Adrenal gland (tissue), 12 donors: ENCODE data around the gene CCDC90B. TPM values are rescaled to one million over a fixed set of nuclear protein-coding genes. Genes with fewer than 3 reads are reported as not detected.

Experiments used
- DNase-seq, 7 donors: peaks; one replicate each; pipeline ENCODE4 v3.0.0-alpha.2; 2019 to 2020
- H3K27ac ChIP-seq, 5 donors: fragments of 200-600 bp; sonication (generic) in 4 of 5; 1 replicate in 3 of 5; 2 replicates in 2 of 5; pipeline versions ENCODE4 v1.5.1 to v1.8.0; 2016 to 2020; ENCODE audit warnings: mild to moderate bottlenecking in 1 of 5
- H3K27me3 ChIP-seq: fragments of 200-600 bp; 2 replicates; pipeline ENCODE4 v1.8.0; 2021
- H3K36me3 ChIP-seq, 2 donors: fragments of 200-600 bp; replicated peaks in 1 of 2; 1 replicate in 1 of 2; 2 replicates in 1 of 2; pipeline versions ENCODE4 v1.5.1 to v1.8.0; 2018 to 2022
- H3K4me1 ChIP-seq, 2 donors: fragments of 200-600 bp; replicated peaks in 1 of 2; 1 replicate in 1 of 2; 2 replicates in 1 of 2; pipeline versions ENCODE4 v1.5.1 to v1.8.0; 2018 to 2021
- H3K4me3 ChIP-seq, 4 donors: fragments of 200-600 bp; sonication (generic) in 3 of 4; one replicate each; pipeline ENCODE4 v1.5.1; 2016 to 2018
- H3K9me3 ChIP-seq, 3 donors: fragments of 200-600 bp; sonication (generic) in 1 of 3; replicated peaks in 1 of 3; 1 replicate in 2 of 3; 2 replicates in 1 of 3; pipeline versions ENCODE4 v1.5.1 to v1.8.0; 2016 to 2021
- POLR2A ChIP-seq, 2 donors: fragments of 450-650 bp; IDR thresholded peaks; one replicate each; pipeline ENCODE4 v1.6.1; 2017; ENCODE audit warnings: antibody characterized with exemption in 2 of 2, mild to moderate bottlenecking in 2 of 2, moderate library complexity in 1 of 2
- WGBS, 4 donors: extraction: QIAGEN DNeasy Blood & Tissue Kit in 2 of 4; methylation state at CpG; one replicate each; pipeline versions ENCODE4 v1.1.5 to v1.1.7; 2013 to 2017; 5-methylcytosine and 5-hydroxymethylcytosine counted together
- intact Hi-C, 2 donors: fragments of 100-400 bp; cut with DNase I; formaldehyde crosslinking; loops; one replicate each; pipeline versions ENCODE4 v1.14.1 to v1.15.0; 2022 to 2023
- polyA plus RNA-seq, 3 donors: library from polyadenylated mRNA; stranded (reverse); fragments of 200-250 nt in 2 of 3; fragments of 350-450 nt in 1 of 3; fragmentation: Illumina TruSeq in 1 of 3; extraction: RNeasy Lipid Tissue Mini Kit (QIAGEN cat#74804) in 1 of 3; gene quantifications; one replicate each; pipeline ENCODE4 v1.2.3, GENCODE V29; 2013 to 2014
- total RNA-seq, 9 donors: library from RNA; depleted of rRNA in 4 of 9; stranded (reverse); fragments of >200 nt in 4 of 9; fragments of 120-200 nt in 1 of 9; fragmentation: NEBNext Ultra II Directional in 1 of 9; extraction: Animal tissue kit (Norgen Biotek cat#: 25700) in 1 of 9; gene quantifications; one replicate each; pipeline versions ENCODE4 v1.1.0 to v1.2.4, GENCODE V29; 2013 to 2023
- TF ChIP-seq, protein P1 (sequence below), 6 experiments: fragments of 450-650 bp in 4 of 6; fragments of 200-600 bp in 2 of 6; sonication (generic) in 1 of 6; IDR thresholded peaks; 1 replicate in 5 of 6; 2 replicates in 1 of 6; pipeline versions ENCODE4 v1.5.1 to v1.8.0; 2016 to 2021; ENCODE audit warnings: antibody characterized with exemption in 6 of 6, mild to moderate bottlenecking in 2 of 6, moderate library complexity in 1 of 6
- donor health status: healthy with polysubstance abuse.
- donor health status: Bipolar disorder and iron deficiency.
- donor health status: DM: yes; HTN: yes; CAD: no.
- donor health status: DM: no; HTN: no; CAD: no.
- donor health status: DM: no; HTN: no; CAD: no.
- donor health status: DM: yes; HTN: yes; CAD: no.

Gene CCDC90B
- total and polyA plus RNA-seq, 12 donors, result 38.9 to 147 (median 59.2) TPM

DNA sequence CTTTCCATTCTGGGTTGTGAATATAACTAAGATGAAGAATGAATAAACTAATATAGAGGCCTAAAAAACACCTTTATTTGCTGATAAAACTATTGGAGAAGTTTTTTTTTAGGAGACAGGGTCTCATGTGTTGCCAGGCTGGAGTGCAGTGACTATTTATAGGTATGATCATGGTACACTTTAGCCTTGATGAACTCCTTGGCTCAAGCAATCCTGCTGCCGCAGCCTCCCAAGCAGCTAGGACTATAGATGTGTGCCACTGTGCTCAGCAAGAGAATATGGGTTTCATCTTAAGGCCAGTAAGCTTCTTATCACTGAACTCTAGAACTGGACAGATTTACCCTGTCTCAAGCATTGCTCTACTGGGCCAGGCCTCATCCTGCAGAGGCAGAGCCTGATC lies 26.6 kb downstream of the CCDC90B start:
- 33 to 73% (median 56%) methylated on average over 1 of the region's 1 CpG for WGBS, 4 donors
- H3K9me3 ChIP-seq, result no peaks in the 10 kb centered on the region
- H3K27ac ChIP-seq, result peak overlapping the region; percentile 17 to 61 (median 49)
- no peak overlapping the region for H3K4me3 ChIP-seq
- DNase-seq, result no peak
- intact Hi-C loops, result loop anchor here in 1 of 2 donors (10.0 kb wide), 1 partner anchor 355 kb away; the partner anchor contains the start of genes DDIAS and PRCP
- TF ChIP-seq POLR2A (IDR thresholded peaks at IDR 0.05), result no peak
- TF ChIP-seq, protein P1, sequence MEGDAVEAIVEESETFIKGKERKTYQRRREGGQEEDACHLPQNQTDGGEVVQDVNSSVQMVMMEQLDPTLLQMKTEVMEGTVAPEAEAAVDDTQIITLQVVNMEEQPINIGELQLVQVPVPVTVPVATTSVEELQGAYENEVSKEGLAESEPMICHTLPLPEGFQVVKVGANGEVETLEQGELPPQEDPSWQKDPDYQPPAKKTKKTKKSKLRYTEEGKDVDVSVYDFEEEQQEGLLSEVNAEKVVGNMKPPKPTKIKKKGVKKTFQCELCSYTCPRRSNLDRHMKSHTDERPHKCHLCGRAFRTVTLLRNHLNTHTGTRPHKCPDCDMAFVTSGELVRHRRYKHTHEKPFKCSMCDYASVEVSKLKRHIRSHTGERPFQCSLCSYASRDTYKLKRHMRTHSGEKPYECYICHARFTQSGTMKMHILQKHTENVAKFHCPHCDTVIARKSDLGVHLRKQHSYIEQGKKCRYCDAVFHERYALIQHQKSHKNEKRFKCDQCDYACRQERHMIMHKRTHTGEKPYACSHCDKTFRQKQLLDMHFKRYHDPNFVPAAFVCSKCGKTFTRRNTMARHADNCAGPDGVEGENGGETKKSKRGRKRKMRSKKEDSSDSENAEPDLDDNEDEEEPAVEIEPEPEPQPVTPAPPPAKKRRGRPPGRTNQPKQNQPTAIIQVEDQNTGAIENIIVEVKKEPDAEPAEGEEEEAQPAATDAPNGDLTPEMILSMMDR (IDR thresholded peaks at IDR 0.05), result no peak
- H3K36me3 ChIP-seq, result peaks cover 0 to 16% of the 10 kb centered on the region in 2 donors
- H3K27me3 ChIP-seq, result no peaks in the 10 kb centered on the region
- peaks cover 21 to 28% of the 10 kb centered on the region in 2 donors for H3K4me1 ChIP-seq

DNA sequence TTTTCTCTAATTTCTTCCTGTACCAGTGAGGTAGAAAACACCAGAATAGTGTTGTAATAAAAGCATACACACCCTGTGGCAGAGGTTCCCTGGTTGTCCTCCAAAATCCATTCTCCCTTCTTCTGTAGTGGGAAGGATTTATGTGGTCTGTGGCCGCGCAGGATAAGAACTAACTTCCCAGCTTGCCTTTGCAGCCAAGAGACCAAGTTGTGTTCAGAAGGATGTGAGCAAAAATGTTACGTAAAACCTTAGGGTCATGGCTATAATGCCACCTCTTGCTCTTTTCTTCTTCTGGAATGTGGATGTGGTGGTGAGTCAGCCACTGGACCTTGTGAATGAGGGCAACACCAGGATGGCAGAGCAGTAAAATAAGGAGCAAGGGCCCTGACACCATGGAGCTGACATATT lies 28.4 kb downstream of the CCDC90B start:
- peaks cover 0 to 8% of the 10 kb centered on the region in 2 donors for H3K36me3 ChIP-seq
- H3K9me3 ChIP-seq, result no peaks in the 10 kb centered on the region
- H3K4me3 ChIP-seq, result peak overlapping the region in 2 of 4 donors; percentile 27 to 43
- DNase-seq, result peak; percentile 63 to 87 (median 80)
- peaks cover 22 to 27% of the 10 kb centered on the region in 2 donors for H3K4me1 ChIP-seq
- 43 to 59% (median 47%) methylated on average over 3 of the region's 3 CpGs for WGBS, 4 donors
- TF ChIP-seq POLR2A (IDR thresholded peaks at IDR 0.05), result peak in 1 of 2 donors; percentile 86
- TF ChIP-seq, protein P1 (IDR thresholded peaks at IDR 0.05), result no peak
- no peaks in the 10 kb centered on the region for H3K27me3 ChIP-seq
- intact Hi-C loops, result loop anchor here in 1 of 2 donors (10.0 kb wide), 1 partner anchor 353 kb away; the partner anchor contains the start of genes DDIAS and PRCP
- H3K27ac ChIP-seq, result peak overlapping the region; percentile 45 to 88 (median 81)

DNA sequence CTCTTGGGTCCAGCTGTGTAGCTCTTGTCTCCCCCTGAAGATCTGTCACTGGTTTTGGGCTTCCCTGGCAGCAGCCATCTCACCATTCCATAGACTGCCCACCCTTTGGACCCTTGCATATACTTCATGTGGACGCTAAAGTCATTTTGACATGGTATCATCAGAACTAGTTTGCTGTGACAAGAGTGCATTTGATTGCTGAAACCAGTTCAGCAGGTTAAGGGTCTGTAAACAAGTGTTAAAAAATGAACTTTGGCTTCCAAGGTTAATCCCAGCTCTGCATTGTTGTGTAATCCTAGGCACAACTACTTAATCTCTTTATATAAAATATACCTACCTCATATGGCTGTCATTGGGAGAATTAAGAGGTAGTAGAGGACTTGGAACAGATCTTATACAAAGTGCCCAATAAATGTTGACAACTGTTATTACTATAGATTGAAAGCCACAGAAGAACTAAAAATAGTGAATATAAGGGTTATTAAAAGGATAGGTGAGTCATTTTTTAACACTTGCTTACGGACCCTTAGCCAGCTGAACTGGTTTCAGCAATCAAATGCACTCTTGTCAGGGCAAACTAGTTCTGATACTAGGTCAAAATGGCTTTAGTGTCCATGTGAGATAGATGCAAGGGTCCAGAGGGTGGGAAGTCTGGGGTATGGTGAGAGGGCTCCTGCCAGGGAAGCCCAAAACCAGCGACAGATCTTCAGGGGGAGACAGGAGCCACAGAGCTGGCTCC lies 29.4 kb downstream of the CCDC90B start:
- H3K9me3 ChIP-seq, result no peaks in the 10 kb centered on the region
- peaks cover 0 to 8% of the 10 kb centered on the region in 2 donors for H3K36me3 ChIP-seq
- peak overlapping the region in 3 of 4 donors; percentile 27 to 43 (median 34) for H3K4me3 ChIP-seq
- DNase-seq, result no peak
- no peak for TF ChIP-seq POLR2A (IDR thresholded peaks at IDR 0.05)
- TF ChIP-seq, protein P1 (IDR thresholded peaks at IDR 0.05), result no peak
- 48 to 55% (median 53%) methylated on average over 3 of the region's 3 CpGs for WGBS, 4 donors
- H3K27me3 ChIP-seq, result no peaks in the 10 kb centered on the region
- H3K27ac ChIP-seq, result peak overlapping the region; percentile 45 to 88 (median 81)
- intact Hi-C loops, result loop anchor here in 1 of 2 donors (10.0 kb wide), 1 partner anchor 352 kb away; the partner anchor contains the start of genes DDIAS and PRCP
- H3K4me1 ChIP-seq, result peaks cover 22 to 27% of the 10 kb centered on the region in 2 donors

DNA sequence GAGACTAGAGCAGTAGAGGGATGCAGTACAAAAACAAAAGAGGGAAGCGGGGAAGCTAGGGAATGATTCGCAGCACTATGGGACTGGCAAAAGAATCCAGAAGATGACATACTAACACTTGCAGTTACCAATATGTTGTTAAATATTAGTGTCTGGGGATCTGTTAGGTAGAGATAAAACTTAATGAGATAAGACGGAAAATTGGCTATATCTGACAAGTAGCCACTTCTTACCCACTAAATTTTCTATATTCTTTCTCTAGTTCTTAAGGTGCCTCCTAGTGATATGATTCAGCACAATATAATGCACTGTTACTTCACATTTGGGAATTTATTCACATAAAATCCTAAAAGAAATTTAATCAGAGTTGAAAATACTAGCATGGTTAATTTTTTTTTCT lies 30.8 kb downstream of the CCDC90B start:
- peak overlapping the region in 1 of 5 donors; percentile 1 for H3K27ac ChIP-seq
- H3K4me3 ChIP-seq, result no peak overlapping the region
- WGBS, 4 donors, result 77 to 87% (median 83%) methylated on average over 3 of the region's 3 CpGs
- H3K36me3 ChIP-seq, result no peaks in the 10 kb centered on the region
- TF ChIP-seq POLR2A (IDR thresholded peaks at IDR 0.05), result no peak
- TF ChIP-seq, protein P1 (IDR thresholded peaks at IDR 0.05), result no peak
- DNase-seq, result no peak
- H3K9me3 ChIP-seq, result no peaks in the 10 kb centered on the region
- no peaks in the 10 kb centered on the region for H3K27me3 ChIP-seq
- intact Hi-C loops, result loop anchor here in 1 of 2 donors (10.0 kb wide), 1 partner anchor 351 kb away; the partner anchor contains the start of genes DDIAS and PRCP
- peaks cover 20 to 22% of the 10 kb centered on the region in 2 donors for H3K4me1 ChIP-seq
